Glutamatergic neuron (in vitro differentiated cells): ENCODE measurements around the gene ZNF497. TPM values are rescaled to one million over a fixed set of nuclear protein-coding genes. Genes with fewer than 3 reads are reported as not detected.
"Not testable (repeated sequence)": the region's sequence is repeated elsewhere in the genome, so short reads cannot be mapped to it uniquely, and the experiment has no call there.

Source experiments
- DNase-seq: peaks from one replicate; pipeline ENCODE4 v3.0.0; 2022
- H3K27ac Mint-ChIP-seq: one replicate; pipeline ENCODE4 v1.8.0; 2020; ENCODE audit warnings: mild to moderate bottlenecking, mixed read lengths, inconsistent platforms; ENCODE audit not compliant: unreplicated experiment
- H3K27me3 Mint-ChIP-seq: one replicate; pipeline ENCODE4 v1.8.0; 2020; ENCODE audit warnings: mild to moderate bottlenecking, moderate library complexity, mixed read lengths, inconsistent platforms; ENCODE audit not compliant: unreplicated experiment
- H3K36me3 Mint-ChIP-seq: one replicate; pipeline ENCODE4 v1.8.0; 2020; ENCODE audit warnings: mild to moderate bottlenecking, mixed read lengths, inconsistent platforms; ENCODE audit not compliant: unreplicated experiment
- H3K4me1 Mint-ChIP-seq: one replicate; pipeline ENCODE4 v1.8.0; 2020; ENCODE audit warnings: mild to moderate bottlenecking, low read depth, mixed read lengths, inconsistent platforms; ENCODE audit not compliant: unreplicated experiment
- H3K4me3 Mint-ChIP-seq: one replicate; pipeline ENCODE4 v1.8.0; 2020; ENCODE audit warnings: mild to moderate bottlenecking, mixed read lengths, inconsistent platforms; ENCODE audit not compliant: unreplicated experiment
- H3K9me3 Mint-ChIP-seq: one replicate; pipeline ENCODE4 v1.8.0; 2020; ENCODE audit warnings: mild to moderate bottlenecking, moderate library complexity, mixed read lengths, inconsistent platforms; ENCODE audit not compliant: unreplicated experiment
- CTCF ChIP-seq: fragments of 200-600 bp; sonication (generic); IDR thresholded peaks from one replicate; pipeline ENCODE4 v1.5.0; 2021; ENCODE audit not compliant: partially characterized antibody, unreplicated experiment
- total RNA-seq: library from RNA; stranded (reverse); fragmentation: NEBNext Ultra II Directional; extraction: Animal tissue kit (Norgen Biotek cat#: 25700); gene quantifications from one replicate; pipeline ENCODE4 v1.2.1, GENCODE V29; 2021; ENCODE audit not compliant: unreplicated experiment

The ZNF497 gene
- total RNA-seq, 1 donor from 2014 or later = 3.5 TPM

GRCh38 chr19:58406818-58407657 lies 44.5 kb upstream of the ZNF497 start:
- TF ChIP-seq CTCF = peak; percentile 33
- Mint-ChIP-seq H3K27ac (no peak overlapping the region), H3K4me1 (peaks cover 11% of the 10 kb centered on the region), H3K9me3 (peaks cover 16% of the 10 kb centered on the region), H3K4me3 (peak overlapping the region; percentile 90), H3K27me3 (peaks cover 14% of the 10 kb centered on the region), H3K36me3 (no peaks in the 10 kb centered on the region)
- no peak for DNase-seq

- DNase-seq, H3K27ac Mint-ChIP-seq, H3K4me1 Mint-ChIP-seq, H3K4me3 Mint-ChIP-seq, H3K36me3 Mint-ChIP-seq: not testable (repeated sequence)
- H3K27me3 Mint-ChIP-seq = peaks cover 12% of the 10 kb centered on the region
- H3K9me3 Mint-ChIP-seq = peaks cover 14% of the 10 kb centered on the region
Observed at GRCh38 chr19:58403920-58404478, 41.4 kb upstream of the ZNF497 start.

GRCh38 chr19:58401840-58402421 lies 39.4 kb upstream of the ZNF497 start:
- TF ChIP-seq CTCF = peak; percentile 21
- no peaks in the 10 kb centered on the region for H3K36me3 Mint-ChIP-seq
- H3K27me3 Mint-ChIP-seq = peaks cover 6% of the 10 kb centered on the region
- H3K9me3 Mint-ChIP-seq = peaks cover 13% of the 10 kb centered on the region
- no peak overlapping the region for H3K27ac Mint-ChIP-seq
- H3K4me3 Mint-ChIP-seq = peak overlapping the region; percentile 96
- no peak for DNase-seq
- peaks cover 2% of the 10 kb centered on the region for H3K4me1 Mint-ChIP-seq

- no peaks in the 10 kb centered on the region for H3K4me1 Mint-ChIP-seq
- H3K36me3 Mint-ChIP-seq = no peaks in the 10 kb centered on the region
- no peak overlapping the region for H3K27ac Mint-ChIP-seq
- peak overlapping the region; percentile 96 for H3K4me3 Mint-ChIP-seq
- TF ChIP-seq CTCF = no peak
- H3K9me3 Mint-ChIP-seq = peaks cover 7% of the 10 kb centered on the region
- peak; percentile 99 for DNase-seq
- peaks cover 2% of the 10 kb centered on the region for H3K27me3 Mint-ChIP-seq
Observed at GRCh38 chr19:58400916-58401839, 38.6 kb upstream of the ZNF497 start.

- H3K36me3 Mint-ChIP-seq = no peaks in the 10 kb centered on the region
- H3K27ac Mint-ChIP-seq = no peak overlapping the region
- no peak for DNase-seq
- TF ChIP-seq CTCF = no peak
- peaks cover 10% of the 10 kb centered on the region for H3K9me3 Mint-ChIP-seq
- peaks cover 2% of the 10 kb centered on the region for H3K27me3 Mint-ChIP-seq
- H3K4me3 Mint-ChIP-seq = peak overlapping the region; percentile 96
- H3K4me1 Mint-ChIP-seq = no peaks in the 10 kb centered on the region
Observed at GRCh38 chr19:58400316-58400915, 37.9 kb upstream of the ZNF497 start.
